ENCODE data around the gene HS6ST3.
"Not testable (repeated sequence)": the region's sequence is repeated elsewhere in the genome, so short reads cannot be mapped to it uniquely, and the experiment has no call there.

The HS6ST3 gene

DNA sequence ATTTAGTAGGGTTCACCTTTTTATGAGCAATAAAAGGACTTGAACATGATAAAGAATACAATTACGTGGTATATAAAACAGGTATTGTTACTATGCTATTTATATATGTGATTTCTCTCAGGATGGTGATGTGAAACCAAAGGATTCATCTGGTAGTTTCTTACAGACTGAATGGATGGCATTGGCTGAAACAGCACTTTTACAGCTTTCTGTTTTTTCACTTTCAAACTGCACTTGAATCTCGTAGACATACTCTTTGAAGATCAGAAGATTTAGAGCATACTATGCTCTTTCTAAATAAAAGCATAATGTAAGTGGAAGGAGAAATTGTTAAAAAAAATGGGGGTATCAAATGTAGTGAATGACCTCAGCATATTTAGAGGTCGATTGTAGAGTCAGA lies 354.8 kb downstream of the HS6ST3 start:
- DNase-seq (ENCODE audit: low spot score) = no peak

- DNase-seq (ENCODE audit: low spot score) = no peak
These were observed 360.0 kb downstream of the HS6ST3 start for GRCh38 chr13:96449920-96450319.

DNA sequence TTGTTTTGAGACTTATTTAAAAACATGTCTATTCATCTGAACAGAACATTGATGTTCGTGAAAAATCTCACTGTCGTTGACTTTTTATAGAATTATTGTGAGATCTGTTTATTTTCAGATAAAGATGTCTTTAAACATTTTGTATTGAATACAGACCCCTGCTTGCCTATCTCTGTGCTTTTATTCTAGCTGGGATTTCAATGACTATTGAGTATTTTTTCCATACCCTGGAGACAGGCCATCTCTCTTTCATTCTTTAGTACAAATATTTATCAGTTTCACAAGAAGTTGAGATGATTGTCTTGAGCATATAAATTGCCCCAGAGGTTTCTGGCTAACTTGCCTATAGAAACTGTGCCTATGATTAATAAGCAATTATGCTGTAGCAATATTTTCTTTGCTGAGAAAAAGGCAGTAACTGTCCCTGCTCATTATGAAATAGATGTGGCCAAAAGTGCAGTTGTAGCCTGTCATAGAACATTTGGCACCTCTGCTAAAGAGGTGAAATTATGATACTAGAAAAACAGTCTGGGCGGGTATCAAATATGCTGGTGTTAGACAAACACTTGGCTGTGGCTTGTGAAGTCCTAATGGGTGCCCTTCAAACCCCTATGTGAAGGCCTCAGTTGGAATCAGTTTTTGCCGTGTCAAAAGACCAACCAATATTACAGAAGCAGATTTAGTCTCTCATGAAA lies 360.6 kb downstream of the HS6ST3 start:
- no peak for DNase-seq (ENCODE audit: low spot score)

DNA sequence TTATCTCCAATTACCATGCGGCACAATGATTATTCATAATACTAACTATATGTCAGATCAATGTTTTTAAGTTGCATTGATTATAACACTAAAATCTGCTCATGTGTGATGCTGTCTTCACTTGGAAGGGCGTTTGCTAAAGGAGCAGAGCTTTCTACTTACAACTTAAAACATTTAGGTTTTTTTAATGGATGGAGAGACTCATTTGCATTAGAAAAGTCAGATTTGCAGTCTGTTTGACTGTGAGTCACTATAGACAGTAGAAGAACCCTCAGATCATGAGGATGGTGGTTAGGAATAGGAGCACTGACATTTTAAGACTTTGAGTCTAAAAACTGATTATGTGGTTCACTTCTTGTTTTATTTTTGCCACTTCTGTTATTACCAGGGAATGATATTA lies 364.6 kb downstream of the HS6ST3 start:
- no peak for DNase-seq (ENCODE audit: low spot score)

DNA sequence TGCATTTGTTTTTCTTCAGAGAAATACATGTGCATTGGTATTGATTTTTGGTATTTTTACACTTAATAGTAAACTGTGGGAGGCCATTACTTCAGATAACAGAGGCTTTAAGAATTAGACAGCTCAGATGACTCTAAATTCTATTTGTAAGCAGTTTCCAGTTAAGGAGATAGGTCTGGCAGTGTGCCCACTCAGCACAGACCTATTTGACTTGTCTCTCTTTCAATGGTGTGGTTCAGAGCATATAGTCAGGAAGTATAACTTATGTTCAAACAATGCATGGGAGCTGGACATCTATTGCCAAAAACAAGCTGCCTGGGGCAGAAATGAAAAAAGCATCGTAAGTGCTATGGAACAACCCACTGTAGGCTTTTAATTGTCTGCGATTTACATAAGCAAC lies 370.7 kb downstream of the HS6ST3 start:
- no peak for DNase-seq (ENCODE audit: low spot score)

DNA sequence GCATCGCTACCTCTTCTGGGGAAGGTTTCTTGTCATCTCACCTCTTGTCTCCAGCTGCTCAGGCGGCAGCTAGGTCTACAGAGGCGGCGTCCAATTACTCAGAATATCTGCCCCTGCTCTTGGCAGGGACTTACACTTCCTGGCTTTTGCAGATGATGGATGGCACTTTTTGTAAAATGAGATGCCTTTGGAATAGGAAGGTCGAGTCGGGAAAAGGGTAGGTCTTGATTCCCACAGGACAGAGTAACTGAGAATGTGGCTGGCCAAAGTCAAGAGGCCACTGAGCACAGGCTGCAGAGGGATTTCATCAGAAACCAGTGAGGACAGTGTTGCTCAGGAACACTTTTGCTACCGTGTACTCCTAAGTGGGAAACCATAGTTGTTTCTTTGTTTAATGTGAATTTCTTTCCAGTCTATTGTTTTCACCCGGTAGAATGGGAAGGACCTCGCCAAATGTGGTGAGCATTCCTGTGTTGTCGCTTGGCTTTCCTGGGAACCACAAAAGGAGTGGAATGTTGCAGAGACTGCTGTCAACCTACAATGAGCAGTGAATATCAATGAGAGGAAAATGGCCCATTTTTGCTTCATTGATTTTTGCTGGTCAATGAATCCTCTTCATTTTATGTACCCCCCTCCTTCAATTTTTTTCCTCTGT lies 383.7 kb downstream of the HS6ST3 start:
- no peak for DNase-seq (ENCODE audit: low spot score)

DNA sequence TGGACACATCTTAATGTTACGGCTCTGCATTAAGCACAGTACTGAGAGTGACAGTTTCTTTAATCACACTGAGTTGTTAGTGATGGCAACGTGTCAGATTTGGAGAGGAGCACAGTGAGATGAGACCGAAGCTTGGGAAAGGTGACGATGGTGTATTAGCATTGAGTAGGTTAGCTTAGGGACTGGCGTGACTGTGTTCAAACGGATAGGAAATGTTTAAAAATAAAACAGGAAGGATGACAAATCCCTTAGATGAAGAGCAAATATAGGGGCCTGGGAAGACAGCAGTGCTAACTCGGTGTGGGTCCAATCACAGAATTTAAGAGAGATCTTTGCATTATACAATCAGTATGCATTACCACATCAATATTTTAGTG lies 384.3 kb downstream of the HS6ST3 start:
- no peak for DNase-seq (ENCODE audit: low spot score)

DNA sequence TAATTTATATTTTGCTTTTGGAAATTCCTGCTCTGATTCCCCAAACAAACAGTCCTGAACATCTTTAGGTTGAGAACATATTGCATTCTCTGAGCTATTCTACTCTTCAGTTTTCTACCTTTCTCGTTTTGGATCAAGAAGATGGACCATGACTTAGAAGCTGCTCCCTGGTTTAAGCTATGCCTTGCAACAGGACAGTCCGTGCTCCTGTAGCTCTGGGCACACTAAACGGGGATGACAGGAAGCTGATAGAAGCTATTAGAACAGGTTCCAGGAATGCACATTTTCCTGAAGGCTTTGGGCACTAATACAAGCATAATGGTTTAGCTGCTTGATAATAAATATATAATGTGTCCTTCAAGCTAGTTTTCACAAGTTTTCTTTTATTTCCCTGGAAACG lies 385.2 kb downstream of the HS6ST3 start:
- DNase-seq (ENCODE audit: low spot score) = no peak

DNA sequence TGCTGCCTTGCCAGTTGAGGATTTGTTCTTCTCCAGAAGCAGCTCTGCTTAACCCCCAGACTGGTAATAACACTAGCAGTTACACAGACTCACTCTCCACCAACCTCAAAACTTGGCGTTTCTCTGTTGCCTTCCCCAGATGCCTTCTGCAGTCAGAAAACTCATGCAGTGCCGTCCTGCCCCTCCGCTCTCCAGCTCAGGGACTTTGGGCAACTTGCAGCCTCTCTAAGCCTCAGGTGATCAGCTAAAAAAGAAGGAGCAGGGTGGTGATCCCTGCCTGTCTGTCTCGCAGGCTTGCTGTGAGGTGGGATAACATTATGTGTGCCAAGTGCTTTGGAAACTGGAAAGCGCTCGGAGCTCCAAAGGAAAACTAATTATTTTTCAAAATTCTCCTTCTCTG lies 391.6 kb downstream of the HS6ST3 start:
- no peak for DNase-seq (ENCODE audit: low spot score)

DNA sequence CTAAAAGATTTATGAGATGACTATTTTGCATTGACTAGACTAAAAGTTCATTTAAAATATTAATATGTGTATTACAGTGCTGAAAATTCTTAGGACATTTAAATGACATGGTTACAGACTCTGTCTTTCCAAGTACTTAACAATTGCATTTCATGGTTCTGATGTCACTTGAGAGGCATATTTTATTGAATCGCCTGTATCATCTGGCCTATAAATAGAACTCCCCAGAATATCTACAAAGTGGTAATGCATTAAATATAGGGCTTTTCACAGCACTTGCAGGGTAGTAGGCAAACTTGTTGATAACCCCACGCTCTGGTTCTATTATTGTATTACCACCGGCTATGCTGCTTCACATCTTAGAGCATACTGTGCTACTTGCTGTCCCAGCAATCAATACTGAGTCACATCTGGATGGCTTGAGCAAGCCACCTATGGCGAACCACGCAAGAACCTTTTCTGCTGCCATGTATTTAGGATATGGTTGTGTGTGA lies 400.6 kb downstream of the HS6ST3 start:
- no peak for DNase-seq (ENCODE audit: low spot score)

- no peak for DNase-seq (ENCODE audit: low spot score)
These were observed 401.2 kb downstream of the HS6ST3 start for GRCh38 chr13:96491103-96491502.

GRCh38 chr13:96492766-96493165 lies 402.9 kb downstream of the HS6ST3 start:
- DNase-seq (ENCODE audit: low spot score) = peak; percentile 50

- no peak for DNase-seq (ENCODE audit: low spot score)
These were observed 409.7 kb downstream of the HS6ST3 start for GRCh38 chr13:96499656-96500055.

- DNase-seq (ENCODE audit: low spot score) = no peak
These were observed 411.0 kb downstream of the HS6ST3 start for GRCh38 chr13:96500953-96501352.

- no peak for DNase-seq (ENCODE audit: low spot score)
These were observed 413.6 kb downstream of the HS6ST3 start for GRCh38 chr13:96503481-96503880.

GRCh38 chr13:96511587-96511986 lies 421.7 kb downstream of the HS6ST3 start:
- DNase-seq (ENCODE audit: low spot score) = no peak

DNA sequence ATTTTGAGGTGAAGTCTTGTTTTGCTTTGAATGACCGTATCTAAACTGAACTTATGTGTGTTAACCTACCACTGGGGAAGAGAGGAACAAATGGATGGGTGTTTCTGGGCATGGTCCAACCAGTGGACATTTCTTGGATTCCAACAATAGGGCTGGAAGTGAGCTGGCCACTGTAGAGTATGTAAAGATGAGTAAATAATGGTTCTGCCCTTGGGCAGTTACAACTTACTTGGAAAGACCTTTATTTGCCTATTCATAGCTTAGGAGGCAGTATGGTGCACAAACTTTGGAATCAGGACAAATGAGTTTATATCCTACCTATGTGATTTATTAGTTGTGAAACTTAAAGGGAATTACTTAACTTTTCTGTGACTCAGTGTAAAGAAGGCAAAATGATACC lies 429.5 kb downstream of the HS6ST3 start:
- DNase-seq (ENCODE audit: low spot score) = no peak

DNA sequence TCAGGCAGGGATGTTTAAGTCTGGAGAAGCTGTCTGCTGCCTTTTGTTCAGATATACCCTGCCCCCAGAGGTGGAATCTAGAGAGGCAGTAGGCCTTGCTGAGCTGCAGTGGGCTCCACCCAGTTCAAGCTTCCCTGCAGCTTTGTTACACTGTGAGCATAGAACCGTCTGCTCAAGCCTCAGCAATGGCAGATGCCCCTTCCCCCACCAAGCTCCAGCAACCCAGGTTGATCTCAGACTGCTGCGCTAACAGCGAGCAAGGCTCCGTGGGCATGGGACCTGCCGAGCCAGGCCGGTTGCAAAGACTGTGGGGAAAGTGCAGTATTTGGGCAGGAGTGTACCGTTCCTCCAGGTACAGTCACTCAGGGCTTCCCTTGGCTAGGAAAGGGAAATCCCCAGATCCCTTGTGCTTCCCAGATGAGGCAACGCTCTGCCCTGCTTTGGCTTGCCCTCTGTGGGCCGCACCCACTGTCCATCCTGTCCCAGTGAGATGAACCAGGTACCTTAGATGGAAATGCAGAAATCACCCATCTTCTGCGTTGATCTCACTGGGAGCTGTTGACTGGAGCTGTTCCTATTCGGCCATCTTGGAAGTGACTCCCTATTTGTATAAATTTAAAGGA lies 434.6 kb downstream of the HS6ST3 start:
- not testable (repeated sequence) for DNase-seq (ENCODE audit: low spot score)

- no peak for DNase-seq (ENCODE audit: low spot score)
These were observed 435.8 kb downstream of the HS6ST3 start for GRCh38 chr13:96525715-96526114.

DNA sequence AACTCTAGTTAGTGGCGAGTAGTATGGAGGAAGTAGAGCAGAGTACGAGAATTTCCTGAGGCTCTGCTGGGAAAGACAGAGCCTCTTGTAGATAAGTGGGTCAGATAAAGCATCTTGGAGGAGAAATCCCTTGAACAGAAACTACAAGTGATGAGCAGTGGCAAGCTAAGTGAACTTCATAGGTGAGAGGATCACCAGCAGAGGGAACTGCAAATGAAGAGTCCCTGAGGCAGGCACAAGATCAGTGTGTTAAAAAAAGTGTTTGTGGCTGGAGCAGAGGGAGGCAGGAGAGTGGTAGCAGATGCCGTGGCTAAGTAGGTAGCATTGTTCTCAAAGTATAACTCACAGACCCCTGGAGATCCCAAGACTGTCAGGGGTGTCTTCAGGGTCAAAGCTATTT lies 437.6 kb downstream of the HS6ST3 start:
- no peak for DNase-seq (ENCODE audit: low spot score)

DNA sequence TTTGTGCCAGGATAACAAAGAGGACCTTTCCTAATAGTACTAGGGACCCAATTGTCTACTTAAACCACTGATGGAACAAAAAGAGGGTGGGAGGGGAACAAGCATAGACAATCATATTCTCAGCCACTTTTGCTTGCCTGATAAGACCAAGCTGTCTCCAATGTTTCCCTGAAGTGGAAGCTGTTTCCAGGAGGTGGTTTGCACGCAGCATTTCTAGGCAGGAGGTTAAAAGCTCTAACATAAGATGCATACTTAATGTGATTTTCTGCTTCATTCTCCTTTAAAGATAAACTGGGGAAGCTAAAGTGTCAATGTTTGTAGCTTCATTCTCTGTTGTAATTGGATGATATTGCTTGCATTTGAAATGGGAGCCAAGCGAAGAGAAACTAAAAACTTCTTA lies 442.9 kb downstream of the HS6ST3 start:
- DNase-seq (ENCODE audit: low spot score) = no peak

GRCh38 chr13:96533408-96533807 lies 443.5 kb downstream of the HS6ST3 start:
- DNase-seq (ENCODE audit: low spot score) = no peak

DNA sequence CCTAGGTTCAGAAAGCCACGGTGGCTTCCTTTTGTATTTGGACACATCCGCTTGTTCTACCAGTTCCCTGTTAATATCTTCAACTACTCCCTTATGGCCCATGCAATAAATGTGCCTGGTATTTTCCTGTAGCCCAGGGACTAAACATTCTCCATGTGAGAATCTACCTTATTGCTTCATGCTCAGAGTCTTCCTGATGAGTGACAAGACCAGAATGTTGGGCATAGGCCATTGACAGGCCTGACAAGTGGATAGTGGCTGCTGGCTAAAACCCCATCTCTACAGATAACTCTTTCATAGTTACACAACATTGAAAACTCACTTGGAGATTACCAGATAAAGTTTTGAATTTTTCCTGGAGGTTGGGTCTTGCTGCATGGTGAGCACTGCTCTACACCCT lies 449.9 kb downstream of the HS6ST3 start:
- no peak for DNase-seq (ENCODE audit: low spot score)

All from Ammon's horn (tissue), 1 donor.